ENCODE measurements around the gene GALNT17. TPM values are rescaled to one million over a fixed set of nuclear protein-coding genes. Genes with fewer than 3 reads are reported as not detected.

The GALNT17 gene
- total RNA-seq, 3 donors from 2014 or later, result 1.2 to 9.9 (median 3.3) TPM

- intact Hi-C loops (cut with DNase I; ENCODE audit: low total_unique reads), result no loop called here
- no peaks in the 10 kb centered on the region for H3K4me1 ChIP-seq
- no peak for DNase-seq (ENCODE audit: low spot score in 2 of 2)
- H3K9me3 ChIP-seq, result peaks cover 0 to 13% of the 10 kb centered on the region in 2 donors
- no peak for TF ChIP-seq POLR2A (IDR thresholded peaks at IDR 0.05)
- no peak for TF ChIP-seq CTCF (IDR thresholded peaks at IDR 0.05)
- TF ChIP-seq POLR2AphosphoS5 (IDR thresholded peaks at IDR 0.05), result no peak
- H3K27ac ChIP-seq, result no peak overlapping the region
- no peaks in the 10 kb centered on the region for H3K36me3 ChIP-seq
- no peak overlapping the region for H3K4me3 ChIP-seq
- H3K27me3 ChIP-seq, result no peaks in the 10 kb centered on the region
Observed at GRCh38 chr7:71419546-71420337, 287.8 kb downstream of the GALNT17 start.

DNA sequence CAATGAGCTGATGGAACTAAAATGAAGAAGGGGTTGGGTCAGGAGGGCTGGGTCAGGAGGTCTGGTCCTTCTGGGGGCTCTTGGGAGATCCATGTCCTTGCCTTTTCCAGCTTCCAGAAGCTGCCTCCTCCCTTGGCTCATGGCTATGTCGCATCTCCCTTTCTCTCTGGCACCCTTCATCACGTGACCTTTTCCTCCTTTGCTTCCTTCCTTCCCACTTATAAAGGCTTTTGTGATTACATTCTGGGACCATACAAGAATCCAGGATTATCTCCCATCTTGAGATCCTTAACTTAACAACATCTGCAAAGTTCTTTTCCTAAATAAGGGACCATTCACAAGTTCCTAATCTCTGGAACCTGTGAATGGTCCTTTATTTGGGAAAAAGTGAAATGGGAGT, 290.2 kb downstream of the GALNT17 start:
- no peak overlapping the region for H3K27ac ChIP-seq
- H3K9me3 ChIP-seq, result peaks cover 0 to 13% of the 10 kb centered on the region in 2 donors
- TF ChIP-seq POLR2A (IDR thresholded peaks at IDR 0.05) (no peak), CTCF (IDR thresholded peaks at IDR 0.05) (no peak), POLR2AphosphoS5 (IDR thresholded peaks at IDR 0.05) (no peak)
- no peaks in the 10 kb centered on the region for H3K27me3 ChIP-seq
- H3K4me1 ChIP-seq, result no peaks in the 10 kb centered on the region
- DNase-seq (ENCODE audit: low spot score in 2 of 2), result no peak
- H3K4me3 ChIP-seq, result no peak overlapping the region
- intact Hi-C loops (cut with DNase I; ENCODE audit: low total_unique reads), result no loop called here
- no peaks in the 10 kb centered on the region for H3K36me3 ChIP-seq

DNA sequence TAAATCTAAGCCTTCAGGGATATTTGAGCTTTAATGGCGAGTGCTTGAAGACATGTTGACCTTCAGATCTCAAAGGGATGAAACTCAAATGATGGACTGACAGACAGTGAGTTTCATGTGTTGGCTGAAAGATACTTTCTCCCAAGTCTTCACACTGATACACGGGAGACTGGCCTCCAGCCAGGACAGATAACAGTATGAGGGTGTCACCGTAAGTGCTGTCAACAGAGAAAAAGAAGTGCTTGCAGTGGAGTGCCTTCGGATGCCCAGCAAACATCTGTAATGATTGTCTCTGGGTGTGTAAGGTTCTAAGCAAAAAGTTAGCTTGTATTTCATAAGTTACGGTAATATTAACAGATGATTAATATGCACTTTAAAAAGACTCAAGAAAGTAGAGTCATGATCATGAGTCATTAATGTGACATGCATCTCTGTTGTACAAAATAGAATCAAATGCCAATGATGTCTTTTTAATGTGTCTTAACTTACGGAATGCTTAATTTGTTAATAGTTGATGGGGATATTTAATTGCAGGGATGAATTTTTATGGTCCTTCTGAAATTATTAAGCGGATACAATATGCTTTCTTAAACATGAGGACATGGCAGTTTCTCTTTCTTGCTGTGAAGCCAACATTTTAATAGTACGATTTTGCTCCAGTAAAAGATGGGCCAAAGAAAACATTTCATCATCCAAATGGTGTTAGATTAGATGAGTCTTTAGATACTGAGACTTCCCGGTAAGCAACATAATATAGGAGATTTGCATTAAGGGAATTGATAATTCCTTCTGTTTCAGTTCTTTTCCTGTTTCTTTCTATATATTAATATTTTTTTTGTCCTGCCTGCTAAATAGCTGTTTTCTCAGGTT, 292.5 kb downstream of the GALNT17 start:
- no peak overlapping the region for H3K27ac ChIP-seq
- H3K27me3 ChIP-seq, result no peaks in the 10 kb centered on the region
- TF ChIP-seq POLR2A (IDR thresholded peaks at IDR 0.05), result no peak
- TF ChIP-seq CTCF (IDR thresholded peaks at IDR 0.05), result no peak
- TF ChIP-seq POLR2AphosphoS5 (IDR thresholded peaks at IDR 0.05), result no peak
- intact Hi-C loops (cut with DNase I; ENCODE audit: low total_unique reads), result no loop called here
- H3K4me1 ChIP-seq, result no peaks in the 10 kb centered on the region
- H3K9me3 ChIP-seq, result peaks cover 0 to 13% of the 10 kb centered on the region in 2 donors
- no peaks in the 10 kb centered on the region for H3K36me3 ChIP-seq
- DNase-seq (ENCODE audit: low spot score in 2 of 2), result no peak
- H3K4me3 ChIP-seq, result no peak overlapping the region

DNA sequence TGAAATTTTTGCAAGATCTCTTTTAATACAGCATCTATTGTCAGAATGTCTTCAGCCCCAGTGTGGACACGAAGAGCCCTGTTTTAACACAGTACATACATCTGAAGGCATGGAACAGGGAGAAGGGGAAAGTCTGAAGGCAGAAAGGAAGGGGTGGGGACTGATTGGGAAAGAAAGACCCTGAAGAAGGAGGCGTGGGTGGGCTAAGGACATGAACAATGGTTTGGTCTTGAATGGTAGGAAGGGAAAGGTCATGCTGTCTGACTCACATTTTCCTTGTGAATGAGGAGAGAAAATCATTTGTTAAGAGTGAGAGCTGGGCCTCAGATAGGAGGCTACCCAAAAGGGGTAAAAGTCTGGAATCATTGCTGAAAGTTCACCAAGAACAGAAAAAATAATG, 297.1 kb downstream of the GALNT17 start:
- intact Hi-C loops (cut with DNase I; ENCODE audit: low total_unique reads), result no loop called here
- no peak for DNase-seq (ENCODE audit: low spot score in 2 of 2)
- Histone ChIP-seq H3K4me3 (no peak overlapping the region), H3K9me3 (no peaks in the 10 kb centered on the region), H3K27ac (no peak overlapping the region), H3K4me1 (no peaks in the 10 kb centered on the region), H3K27me3 (no peaks in the 10 kb centered on the region), H3K36me3 (no peaks in the 10 kb centered on the region)
- TF ChIP-seq CTCF (IDR thresholded peaks at IDR 0.05) (no peak), POLR2A (IDR thresholded peaks at IDR 0.05) (no peak), POLR2AphosphoS5 (IDR thresholded peaks at IDR 0.05) (no peak)

- Histone ChIP-seq H3K27me3 (no peaks in the 10 kb centered on the region), H3K36me3 (no peaks in the 10 kb centered on the region), H3K9me3 (no peaks in the 10 kb centered on the region), H3K4me1 (no peaks in the 10 kb centered on the region), H3K4me3 (no peak overlapping the region), H3K27ac (no peak overlapping the region)
- DNase-seq (ENCODE audit: low spot score in 2 of 2), result no peak
- TF ChIP-seq POLR2AphosphoS5 (IDR thresholded peaks at IDR 0.05) (no peak), POLR2A (IDR thresholded peaks at IDR 0.05) (no peak), CTCF (IDR thresholded peaks at IDR 0.05) (no peak)
- intact Hi-C loops (cut with DNase I; ENCODE audit: low total_unique reads), result no loop called here
Observed at GRCh38 chr7:71430246-71430645, 298.3 kb downstream of the GALNT17 start.

Data from breast epithelium (tissue), 4 donors.